K562 (cell line): ENCODE results near the gene WDR70. TPM values are rescaled to one million over a fixed set of nuclear protein-coding genes. Genes with fewer than 3 reads are reported as not detected.

Experiments
- POLR2A ChIP-seq: fragments of 450-650 bp; conservative IDR thresholded peaks from 2 replicates; pipeline ENCODE4 v1.6.1; 2016
- TAF1 ChIP-seq: IDR thresholded peaks from 2 replicates; pipeline ENCODE4 v1.6.1; 2011; ENCODE audit warnings: mild to moderate bottlenecking, low read length, moderate library complexity; ENCODE audit not compliant: insufficient read depth, control insufficient read depth, severe bottlenecking; ENCODE audit errors: extremely low read depth
- ZNF311 ChIP-seq: fragments of 250-450 bp; sonication (Bioruptor Pico); IDR thresholded peaks from 2 replicates; pipeline ENCODE4 v1.4.0; 2020; ENCODE audit warnings: mild to moderate bottlenecking, moderate library complexity
- ZNF644 ChIP-seq: fragments of 200-800 bp; sonication (Bioruptor generic); IDR thresholded peaks from 2 replicates; pipeline ENCODE4 v1.6.1; 2016; ENCODE audit warnings: low read depth, missing genetic modification characterization, missing compliant biosample characterization
- ZSCAN32 ChIP-seq: fragments of 450-650 bp; formaldehyde crosslinking; IDR thresholded peaks from 2 replicates; pipeline ENCODE4 v1.4.0; 2020; ENCODE audit warnings: mild to moderate bottlenecking, moderate library complexity
- polyA plus RNA-seq, 8 experiments: library from polyadenylated mRNA; depleted of rRNA in 4 of 8; stranded (reverse) in 5 of 8; unstranded in 3 of 8; fragments of >200 nt; fragmentation: Nextera tagmentation in 2 of 8; fragmentation: Illumina TruSeq in 1 of 8; extraction: Ambion mirVana in 2 of 8; extraction: Trizol in 1 of 8; gene quantifications; 2 replicates each; pipeline versions ENCODE4 v1.2.1 to v1.2.3, GENCODE V29; 2011 to 2014; ENCODE audit warnings: inconsistent platforms in 1 of 8, missing spikeins in 1 of 8
- total RNA-seq, 7 experiments: library from RNA; depleted of rRNA in 6 of 7; stranded (reverse); fragments of >200 nt in 6 of 7; fragmentation: Illumina TruSeq in 2 of 7; extraction: Trizol in 2 of 7; gene quantifications; 2 replicates each; pipeline versions ENCODE4 v1.2.1 to v1.2.3, GENCODE V29; 2011 to 2021; ENCODE audit warnings: low replicate concordance in 1 of 7
- TF ChIP-seq, protein P1 (sequence below): fragments of 250-450 bp; sonication (Bioruptor Pico); IDR thresholded peaks from 2 replicates; pipeline ENCODE4 v1.6.1; 2021; ENCODE audit warnings: mild to moderate bottlenecking
- TF ChIP-seq, protein P2 (sequence below): conservative IDR thresholded peaks from 2 replicates; pipeline ENCODE4 v1.6.1; 2011; ENCODE audit warnings: low read depth, mild to moderate bottlenecking, low read length; ENCODE audit not compliant: control insufficient read depth
- TF ChIP-seq, protein P3 (sequence below): fragments of 200-800 bp; sonication (Bioruptor generic); IDR thresholded peaks from 2 replicates; pipeline ENCODE4 v1.6.1; 2016; ENCODE audit warnings: missing genetic modification characterization, missing compliant biosample characterization
- TF ChIP-seq, protein P4 (sequence below): sonication (generic); formaldehyde crosslinking; IDR thresholded peaks from 2 replicates; pipeline ENCODE4 v1.8.0; 2022; ENCODE audit warnings: mild to moderate bottlenecking, missing genetic modification reagents

WDR70 gene
- total and polyA plus RNA-seq, 9 of the 15 experiments (the other 6 are each of a cell fraction or from before 2014, with no cell fraction given): 16.8 to 46.6 (median 38.8) TPM

DNA sequence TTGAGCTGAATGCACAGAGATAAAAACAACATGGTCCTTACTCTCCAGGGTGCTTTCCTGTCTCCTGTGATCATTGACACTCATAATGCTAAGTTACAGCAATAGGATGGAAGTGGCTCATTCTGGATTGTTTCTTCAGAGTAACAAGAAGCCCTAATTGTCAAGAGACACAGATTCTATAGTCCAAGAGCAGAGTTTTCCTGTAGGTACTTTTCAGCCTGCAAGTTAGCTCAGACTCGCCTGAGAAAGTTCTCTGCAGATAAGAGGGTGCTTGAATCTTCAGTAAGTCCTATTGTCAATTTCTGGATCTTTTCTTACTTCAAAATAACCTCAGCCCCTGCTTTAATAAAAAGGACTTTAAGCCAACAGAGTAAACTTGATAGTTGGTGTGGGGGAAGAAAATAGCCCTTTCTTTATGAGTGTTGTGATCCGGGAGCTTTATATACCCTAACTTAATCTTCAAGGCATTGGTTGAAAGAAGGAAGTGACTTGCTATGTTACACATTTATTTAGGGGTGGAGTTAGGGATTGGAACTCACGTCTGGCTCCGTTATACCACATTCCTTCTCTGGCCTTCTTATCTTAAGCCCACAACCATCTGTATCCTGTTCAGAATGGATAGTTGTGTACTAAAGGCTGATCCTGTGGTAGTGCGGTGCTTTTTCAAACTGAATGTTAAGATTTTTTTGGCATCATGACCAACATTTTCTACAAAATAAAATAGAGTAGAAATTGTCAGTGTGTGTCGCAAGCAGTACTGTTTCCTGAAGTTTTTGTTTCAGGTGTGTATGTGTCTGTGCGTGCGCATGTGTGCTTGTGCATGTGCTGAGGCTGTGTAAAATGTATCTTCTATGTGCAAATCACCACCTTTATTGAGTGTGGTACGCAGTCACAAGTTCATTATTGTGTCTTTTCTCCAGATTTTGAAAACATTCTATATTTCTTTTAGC, 173.9 kb downstream of the WDR70 start (continued):
- TF ChIP-seq ZNF311 (CRISPR knock-in tag): no peak
- TF ChIP-seq, protein P1, sequence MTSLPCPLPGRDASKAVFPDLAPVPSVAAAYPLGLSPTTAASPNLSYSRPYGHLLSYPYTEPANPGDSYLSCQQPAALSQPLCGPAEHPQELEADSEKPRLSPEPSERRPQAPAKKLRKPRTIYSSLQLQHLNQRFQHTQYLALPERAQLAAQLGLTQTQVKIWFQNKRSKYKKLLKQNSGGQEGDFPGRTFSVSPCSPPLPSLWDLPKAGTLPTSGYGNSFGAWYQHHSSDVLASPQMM: no peak
- no peak for TF ChIP-seq ZNF644
- TF ChIP-seq, protein P2, sequence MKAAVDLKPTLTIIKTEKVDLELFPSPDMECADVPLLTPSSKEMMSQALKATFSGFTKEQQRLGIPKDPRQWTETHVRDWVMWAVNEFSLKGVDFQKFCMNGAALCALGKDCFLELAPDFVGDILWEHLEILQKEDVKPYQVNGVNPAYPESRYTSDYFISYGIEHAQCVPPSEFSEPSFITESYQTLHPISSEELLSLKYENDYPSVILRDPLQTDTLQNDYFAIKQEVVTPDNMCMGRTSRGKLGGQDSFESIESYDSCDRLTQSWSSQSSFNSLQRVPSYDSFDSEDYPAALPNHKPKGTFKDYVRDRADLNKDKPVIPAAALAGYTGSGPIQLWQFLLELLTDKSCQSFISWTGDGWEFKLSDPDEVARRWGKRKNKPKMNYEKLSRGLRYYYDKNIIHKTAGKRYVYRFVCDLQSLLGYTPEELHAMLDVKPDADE: no peak
- TF ChIP-seq TAF1: no peak
- peak; percentile 60; the same call in 1 of the 2 replicates for TF ChIP-seq POLR2A
- no peak for TF ChIP-seq ZSCAN32 (CRISPR knock-in tag)
- TF ChIP-seq, protein P3, sequence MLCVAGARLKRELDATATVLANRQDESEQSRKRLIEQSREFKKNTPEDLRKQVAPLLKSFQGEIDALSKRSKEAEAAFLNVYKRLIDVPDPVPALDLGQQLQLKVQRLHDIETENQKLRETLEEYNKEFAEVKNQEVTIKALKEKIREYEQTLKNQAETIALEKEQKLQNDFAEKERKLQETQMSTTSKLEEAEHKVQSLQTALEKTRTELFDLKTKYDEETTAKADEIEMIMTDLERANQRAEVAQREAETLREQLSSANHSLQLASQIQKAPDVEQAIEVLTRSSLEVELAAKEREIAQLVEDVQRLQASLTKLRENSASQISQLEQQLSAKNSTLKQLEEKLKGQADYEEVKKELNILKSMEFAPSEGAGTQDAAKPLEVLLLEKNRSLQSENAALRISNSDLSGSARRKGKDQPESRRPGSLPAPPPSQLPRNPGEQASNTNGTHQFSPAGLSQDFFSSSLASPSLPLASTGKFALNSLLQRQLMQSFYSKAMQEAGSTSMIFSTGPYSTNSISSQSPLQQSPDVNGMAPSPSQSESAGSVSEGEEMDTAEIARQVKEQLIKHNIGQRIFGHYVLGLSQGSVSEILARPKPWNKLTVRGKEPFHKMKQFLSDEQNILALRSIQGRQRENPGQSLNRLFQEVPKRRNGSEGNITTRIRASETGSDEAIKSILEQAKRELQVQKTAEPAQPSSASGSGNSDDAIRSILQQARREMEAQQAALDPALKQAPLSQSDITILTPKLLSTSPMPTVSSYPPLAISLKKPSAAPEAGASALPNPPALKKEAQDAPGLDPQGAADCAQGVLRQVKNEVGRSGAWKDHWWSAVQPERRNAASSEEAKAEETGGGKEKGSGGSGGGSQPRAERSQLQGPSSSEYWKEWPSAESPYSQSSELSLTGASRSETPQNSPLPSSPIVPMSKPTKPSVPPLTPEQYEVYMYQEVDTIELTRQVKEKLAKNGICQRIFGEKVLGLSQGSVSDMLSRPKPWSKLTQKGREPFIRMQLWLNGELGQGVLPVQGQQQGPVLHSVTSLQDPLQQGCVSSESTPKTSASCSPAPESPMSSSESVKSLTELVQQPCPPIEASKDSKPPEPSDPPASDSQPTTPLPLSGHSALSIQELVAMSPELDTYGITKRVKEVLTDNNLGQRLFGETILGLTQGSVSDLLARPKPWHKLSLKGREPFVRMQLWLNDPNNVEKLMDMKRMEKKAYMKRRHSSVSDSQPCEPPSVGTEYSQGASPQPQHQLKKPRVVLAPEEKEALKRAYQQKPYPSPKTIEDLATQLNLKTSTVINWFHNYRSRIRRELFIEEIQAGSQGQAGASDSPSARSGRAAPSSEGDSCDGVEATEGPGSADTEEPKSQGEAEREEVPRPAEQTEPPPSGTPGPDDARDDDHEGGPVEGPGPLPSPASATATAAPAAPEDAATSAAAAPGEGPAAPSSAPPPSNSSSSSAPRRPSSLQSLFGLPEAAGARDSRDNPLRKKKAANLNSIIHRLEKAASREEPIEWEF (CRISPR knock-in tag): no peak
- TF ChIP-seq, protein P4, sequence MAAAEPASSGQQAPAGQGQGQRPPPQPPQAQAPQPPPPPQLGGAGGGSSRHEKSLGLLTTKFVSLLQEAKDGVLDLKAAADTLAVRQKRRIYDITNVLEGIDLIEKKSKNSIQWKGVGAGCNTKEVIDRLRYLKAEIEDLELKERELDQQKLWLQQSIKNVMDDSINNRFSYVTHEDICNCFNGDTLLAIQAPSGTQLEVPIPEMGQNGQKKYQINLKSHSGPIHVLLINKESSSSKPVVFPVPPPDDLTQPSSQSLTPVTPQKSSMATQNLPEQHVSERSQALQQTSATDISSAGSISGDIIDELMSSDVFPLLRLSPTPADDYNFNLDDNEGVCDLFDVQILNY: no peak
